ENCODE results near the gene ZFP2.

Gene ZFP2

DNA sequence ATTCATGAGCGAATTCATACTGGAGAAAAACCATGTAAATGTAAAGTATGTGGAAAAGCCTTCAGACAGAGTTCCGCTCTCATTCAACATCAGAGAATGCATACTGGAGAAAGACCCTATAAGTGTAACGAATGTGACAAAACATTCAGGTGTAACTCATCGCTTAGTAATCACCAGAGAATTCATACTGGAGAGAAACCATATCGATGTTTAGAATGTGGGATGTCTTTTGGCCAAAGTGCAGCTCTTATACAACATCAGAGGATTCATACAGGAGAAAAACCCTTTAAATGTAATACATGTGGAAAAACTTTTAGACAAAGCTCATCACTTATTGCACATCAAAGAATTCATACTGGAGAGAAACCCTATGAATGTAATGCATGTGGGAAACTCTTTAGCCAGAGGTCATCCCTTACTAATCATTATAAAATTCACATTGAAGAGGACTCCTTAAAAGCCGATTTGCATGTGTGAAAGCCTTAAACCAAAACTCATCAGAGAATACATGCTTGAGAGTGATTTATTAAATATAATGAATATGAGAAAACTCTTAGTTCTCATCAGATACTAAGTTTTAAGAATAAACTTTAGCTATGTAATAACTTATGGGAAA, 11.8 kb upstream of the ZFP2 start:
- Histone ChIP-seq H3K4me3 (replicated peaks; ENCODE audit: low read depth, low read length) (no peak overlapping the region), H3K27me3 (replicated peaks; ENCODE audit: control insufficient read depth, insufficient read depth, low read length) (no peaks in the 10 kb centered on the region), H3K36me3 (ENCODE audit: control insufficient read depth, insufficient read depth, low read length) (no peaks in the 10 kb centered on the region; the same call in 1 of the 2 replicates)
- DNase-seq (ENCODE audit: extremely low read depth, insufficient read length): no peak
- TF ChIP-seq, protein P1, sequence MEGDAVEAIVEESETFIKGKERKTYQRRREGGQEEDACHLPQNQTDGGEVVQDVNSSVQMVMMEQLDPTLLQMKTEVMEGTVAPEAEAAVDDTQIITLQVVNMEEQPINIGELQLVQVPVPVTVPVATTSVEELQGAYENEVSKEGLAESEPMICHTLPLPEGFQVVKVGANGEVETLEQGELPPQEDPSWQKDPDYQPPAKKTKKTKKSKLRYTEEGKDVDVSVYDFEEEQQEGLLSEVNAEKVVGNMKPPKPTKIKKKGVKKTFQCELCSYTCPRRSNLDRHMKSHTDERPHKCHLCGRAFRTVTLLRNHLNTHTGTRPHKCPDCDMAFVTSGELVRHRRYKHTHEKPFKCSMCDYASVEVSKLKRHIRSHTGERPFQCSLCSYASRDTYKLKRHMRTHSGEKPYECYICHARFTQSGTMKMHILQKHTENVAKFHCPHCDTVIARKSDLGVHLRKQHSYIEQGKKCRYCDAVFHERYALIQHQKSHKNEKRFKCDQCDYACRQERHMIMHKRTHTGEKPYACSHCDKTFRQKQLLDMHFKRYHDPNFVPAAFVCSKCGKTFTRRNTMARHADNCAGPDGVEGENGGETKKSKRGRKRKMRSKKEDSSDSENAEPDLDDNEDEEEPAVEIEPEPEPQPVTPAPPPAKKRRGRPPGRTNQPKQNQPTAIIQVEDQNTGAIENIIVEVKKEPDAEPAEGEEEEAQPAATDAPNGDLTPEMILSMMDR (IDR thresholded peaks at IDR 0.05; ENCODE audit: insufficient read depth, low read length, poor library complexity, severe bottlenecking): no peak

DNA sequence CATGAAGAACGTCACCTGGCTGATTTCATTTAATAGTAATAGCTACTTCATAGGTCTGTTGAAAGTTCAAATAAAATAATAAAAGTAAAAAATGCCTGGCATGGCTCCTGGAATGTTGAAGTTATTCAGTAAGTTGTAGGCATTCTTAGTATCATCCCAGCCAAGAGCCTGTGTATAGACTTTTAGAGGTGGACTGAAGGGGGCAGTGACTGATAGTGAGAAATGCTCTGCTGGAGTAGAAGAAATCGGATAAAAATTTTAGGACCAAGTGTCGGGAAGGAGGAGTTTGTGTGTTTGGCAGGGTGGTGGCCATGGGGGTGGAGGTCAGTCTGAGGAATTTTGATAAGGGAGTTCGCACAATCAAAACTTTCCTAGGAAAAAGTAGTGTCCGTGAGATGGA, 3.6 kb downstream of the ZFP2 start:
- no peaks in the 10 kb centered on the region for H3K27me3 ChIP-seq (replicated peaks; ENCODE audit: control insufficient read depth, insufficient read depth, low read length)
- no peaks in the 10 kb centered on the region for H3K36me3 ChIP-seq (ENCODE audit: control insufficient read depth, insufficient read depth, low read length)
- no peak for DNase-seq (ENCODE audit: extremely low read depth, insufficient read length)
- TF ChIP-seq, protein P1 (IDR thresholded peaks at IDR 0.05; ENCODE audit: insufficient read depth, low read length, poor library complexity, severe bottlenecking): no peak
- H3K4me3 ChIP-seq (replicated peaks; ENCODE audit: low read depth, low read length): no peak overlapping the region

- no peaks in the 10 kb centered on the region for H3K27me3 ChIP-seq (replicated peaks; ENCODE audit: control insufficient read depth, insufficient read depth, low read length)
- no peak for DNase-seq (ENCODE audit: extremely low read depth, insufficient read length)
- TF ChIP-seq, protein P1 (IDR thresholded peaks at IDR 0.05; ENCODE audit: insufficient read depth, low read length, poor library complexity, severe bottlenecking): no peak
- no peak overlapping the region for H3K4me3 ChIP-seq (replicated peaks; ENCODE audit: low read depth, low read length)
- H3K36me3 ChIP-seq (ENCODE audit: control insufficient read depth, insufficient read depth, low read length): no peaks in the 10 kb centered on the region
Observed at GRCh38 chr5:178902849-178903248, 7.1 kb downstream of the ZFP2 start.

DNA sequence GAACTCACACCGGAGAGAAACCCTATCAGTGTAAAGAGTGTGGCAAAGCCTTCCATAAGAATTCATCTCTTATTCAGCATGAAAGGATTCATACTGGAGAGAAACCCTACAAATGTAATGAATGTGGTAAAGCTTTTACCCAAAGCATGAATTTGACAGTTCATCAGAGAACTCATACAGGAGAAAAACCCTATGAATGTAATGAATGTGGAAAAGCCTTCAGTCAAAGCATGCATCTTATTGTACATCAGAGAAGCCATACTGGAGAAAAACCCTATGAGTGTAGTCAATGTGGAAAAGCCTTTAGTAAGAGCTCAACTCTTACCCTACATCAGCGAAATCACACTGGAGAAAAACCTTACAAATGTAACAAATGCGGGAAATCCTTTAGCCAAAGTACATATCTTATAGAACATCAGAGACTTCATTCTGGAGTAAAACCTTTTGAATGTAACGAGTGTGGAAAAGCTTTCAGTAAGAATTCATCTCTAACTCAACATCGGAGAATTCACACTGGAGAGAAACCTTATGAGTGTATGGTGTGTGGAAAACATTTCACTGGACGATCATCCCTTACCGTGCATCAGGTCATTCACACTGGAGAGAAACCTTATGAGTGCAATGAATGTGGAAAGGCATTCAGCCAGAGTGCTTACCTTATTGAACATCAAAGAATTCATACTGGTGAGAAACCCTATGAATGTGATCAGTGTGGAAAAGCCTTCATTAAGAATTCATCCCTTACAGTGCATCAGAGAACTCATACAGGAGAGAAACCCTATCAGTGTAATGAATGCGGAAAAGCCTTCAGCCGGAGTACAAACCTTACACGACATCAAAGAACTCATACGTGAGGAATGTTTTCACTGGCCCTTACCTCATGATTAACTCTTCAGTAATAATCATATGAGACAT, 36.4 kb downstream of the ZFP2 start:
- Histone ChIP-seq H3K27me3 (replicated peaks; ENCODE audit: control insufficient read depth, insufficient read depth, low read length) (no peaks in the 10 kb centered on the region), H3K36me3 (ENCODE audit: control insufficient read depth, insufficient read depth, low read length) (no peaks in the 10 kb centered on the region), H3K4me3 (replicated peaks; ENCODE audit: low read depth, low read length) (no peak overlapping the region)
- no peak for DNase-seq (ENCODE audit: extremely low read depth, insufficient read length)
- TF ChIP-seq, protein P1 (IDR thresholded peaks at IDR 0.05; ENCODE audit: insufficient read depth, low read length, poor library complexity, severe bottlenecking): no peak

- H3K27me3 ChIP-seq (replicated peaks; ENCODE audit: control insufficient read depth, insufficient read depth, low read length): no peaks in the 10 kb centered on the region
- DNase-seq (ENCODE audit: extremely low read depth, insufficient read length): no peak
- no peaks in the 10 kb centered on the region for H3K36me3 ChIP-seq (ENCODE audit: control insufficient read depth, insufficient read depth, low read length)
- TF ChIP-seq, protein P1 (IDR thresholded peaks at IDR 0.05; ENCODE audit: insufficient read depth, low read length, poor library complexity, severe bottlenecking): no peak
- H3K4me3 ChIP-seq (replicated peaks; ENCODE audit: low read depth, low read length): no peak within 1 kb of the TSS
Observed at GRCh38 chr5:178940569-178941360, 45.1 kb downstream of the ZFP2 start, which contains the start of gene ZNF454. Gene ZNF454, plus strand, starts transcription at chr5:178941198. Its CDS starts 1,594 bp downstream, at chr5:178942792.

All from GM06990 (cell line).